Tongue (tissue), 2 donors: ENCODE data around the gene SLC27A5. TPM values are rescaled to one million over a fixed set of nuclear protein-coding genes. Genes with fewer than 3 reads are reported as not detected.
A peak's percentile ranks its signal among the peaks of the same experiment; 100 is the strongest.
"Not testable (repeated sequence)": the region's sequence is repeated elsewhere in the genome, so short reads cannot be mapped to it uniquely, and the experiment has no call there.

Experiments
- DNase-seq: peaks from one replicate; pipeline ENCODE4 v3.0.0-alpha.2; 2015
- total RNA-seq: library from RNA; depleted of rRNA; stranded (reverse); fragments of >200 nt; gene quantifications from one replicate; pipeline ENCODE4 v1.2.3, GENCODE V29; 2014

The SLC27A5 gene
- total RNA-seq, 1 donor from 2014 or later: 1.3 TPM

DNA sequence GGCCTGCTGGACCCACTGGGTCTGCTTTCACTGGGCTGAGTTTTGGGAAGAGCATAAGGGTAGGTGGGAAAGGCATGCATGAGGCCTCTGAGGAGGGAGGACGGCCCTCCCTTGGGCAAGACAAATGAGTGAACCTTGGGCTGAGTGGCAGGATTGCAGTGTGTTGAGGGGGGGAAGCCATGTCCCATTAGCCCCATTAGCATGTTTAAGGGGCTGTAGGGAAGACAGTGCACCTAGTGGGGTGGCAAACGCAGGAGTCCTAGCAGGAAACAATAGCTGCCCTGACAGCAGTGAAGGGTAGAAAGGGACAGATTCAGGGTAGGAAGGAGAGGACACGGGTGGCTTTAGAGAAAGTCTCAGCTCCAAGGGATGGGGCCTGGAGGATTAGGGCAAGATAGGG is 10.9 kb upstream of the SLC27A5 start:
- no peak for DNase-seq

DNA sequence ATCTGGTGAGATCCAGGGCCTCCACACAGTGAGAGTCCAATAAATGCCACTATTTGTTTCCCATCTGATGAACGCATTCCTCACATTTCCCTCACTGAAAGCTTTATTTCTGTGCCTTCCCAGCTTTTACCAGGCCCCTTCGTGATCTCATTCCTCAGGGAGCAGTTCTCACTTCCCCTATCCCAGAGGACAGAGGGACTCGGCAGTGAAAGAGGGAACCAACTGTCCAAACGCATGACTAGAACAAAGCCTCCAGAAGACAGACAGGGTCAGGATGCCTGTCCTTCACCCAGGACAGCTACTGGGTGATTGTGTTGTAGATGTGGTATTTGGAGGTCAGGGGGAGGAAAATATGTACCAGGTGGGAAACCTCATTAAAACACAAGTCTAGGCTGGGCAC is 9.9 kb upstream of the SLC27A5 start:
- DNase-seq: no peak

DNA sequence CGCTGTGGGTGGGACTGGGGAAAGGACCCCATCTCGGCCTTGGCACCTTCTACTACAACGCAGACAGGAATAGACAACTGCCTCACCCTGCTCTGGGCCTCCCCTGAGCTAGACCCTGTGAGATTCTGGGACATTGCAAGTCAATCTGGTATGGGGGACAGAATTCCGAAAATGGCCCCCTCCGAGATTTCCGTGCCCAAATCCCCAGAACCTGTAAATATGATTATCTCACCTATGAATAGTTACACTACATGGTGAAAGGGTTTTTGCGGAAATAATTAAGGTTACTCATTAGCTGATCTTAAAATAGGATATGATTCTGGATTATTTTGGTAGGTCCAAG is 8.4 kb upstream of the SLC27A5 start:
- no peak for DNase-seq

DNA sequence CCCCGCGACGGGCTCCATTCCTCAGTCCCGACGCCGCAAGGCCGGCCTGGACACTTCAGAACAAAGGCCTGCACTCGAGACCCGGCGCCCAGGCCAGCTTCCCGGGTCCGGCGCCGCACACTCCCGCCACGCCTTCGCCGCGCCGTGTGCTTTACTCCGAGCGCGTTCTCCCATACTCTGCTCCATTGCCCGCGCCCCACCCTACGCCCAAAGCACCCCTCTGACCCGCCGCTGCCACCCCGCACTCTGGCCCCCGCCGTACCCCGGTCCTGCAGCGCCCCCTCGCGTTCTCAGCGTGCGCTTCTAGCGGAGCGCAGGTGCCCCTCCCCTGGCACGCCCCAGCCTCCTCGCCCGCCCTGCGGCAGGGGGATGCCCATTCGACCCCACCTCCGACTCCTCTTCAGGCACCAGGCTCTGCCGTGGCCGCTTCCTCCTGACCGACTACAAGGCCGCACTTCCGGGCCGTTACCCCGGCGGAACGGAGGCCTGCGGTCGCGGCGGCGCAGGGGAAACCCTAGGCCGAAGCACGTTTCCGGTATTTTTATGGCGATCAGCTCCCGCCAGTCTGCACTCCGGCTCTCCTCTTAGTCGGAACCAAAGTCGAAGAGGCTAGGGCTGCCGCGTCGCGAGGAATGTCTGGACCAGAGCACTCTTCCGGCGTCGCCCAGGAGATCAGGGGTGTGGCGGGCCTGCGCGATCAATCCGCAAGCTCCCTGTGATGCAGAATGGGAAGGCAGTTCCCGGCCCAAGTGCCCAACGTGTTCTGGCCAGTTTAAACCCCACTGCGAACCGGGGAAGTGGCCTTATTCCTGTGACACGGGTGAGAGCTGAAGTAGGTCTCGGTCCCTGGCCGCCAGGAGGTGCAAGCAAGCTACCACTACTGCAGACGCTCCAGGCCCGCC is 7.8 kb upstream of the SLC27A5 start, which contains the start of gene ZBTB45:
TSS of gene ZBTB45 (minus strand) at position 456 of the 902 bp plus-strand sequence. CDS start 2,137 bp downstream, outside the sequence.
- peak; percentile 97 for DNase-seq

DNA sequence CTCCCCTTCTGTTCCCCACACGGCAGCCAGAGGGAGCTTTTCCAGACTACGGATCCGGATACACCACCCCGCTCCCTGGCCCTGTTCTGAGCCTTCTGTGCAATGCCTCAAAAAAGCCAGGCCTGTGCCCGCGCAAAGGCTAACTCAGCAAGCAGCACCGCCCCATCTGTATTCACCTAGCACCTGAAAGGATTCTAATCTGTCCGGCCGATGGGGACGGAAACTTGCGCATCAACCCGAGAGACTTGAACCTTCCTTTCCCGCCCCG is 7.2 kb upstream of the SLC27A5 start:
- peak; percentile 87 for DNase-seq

DNA sequence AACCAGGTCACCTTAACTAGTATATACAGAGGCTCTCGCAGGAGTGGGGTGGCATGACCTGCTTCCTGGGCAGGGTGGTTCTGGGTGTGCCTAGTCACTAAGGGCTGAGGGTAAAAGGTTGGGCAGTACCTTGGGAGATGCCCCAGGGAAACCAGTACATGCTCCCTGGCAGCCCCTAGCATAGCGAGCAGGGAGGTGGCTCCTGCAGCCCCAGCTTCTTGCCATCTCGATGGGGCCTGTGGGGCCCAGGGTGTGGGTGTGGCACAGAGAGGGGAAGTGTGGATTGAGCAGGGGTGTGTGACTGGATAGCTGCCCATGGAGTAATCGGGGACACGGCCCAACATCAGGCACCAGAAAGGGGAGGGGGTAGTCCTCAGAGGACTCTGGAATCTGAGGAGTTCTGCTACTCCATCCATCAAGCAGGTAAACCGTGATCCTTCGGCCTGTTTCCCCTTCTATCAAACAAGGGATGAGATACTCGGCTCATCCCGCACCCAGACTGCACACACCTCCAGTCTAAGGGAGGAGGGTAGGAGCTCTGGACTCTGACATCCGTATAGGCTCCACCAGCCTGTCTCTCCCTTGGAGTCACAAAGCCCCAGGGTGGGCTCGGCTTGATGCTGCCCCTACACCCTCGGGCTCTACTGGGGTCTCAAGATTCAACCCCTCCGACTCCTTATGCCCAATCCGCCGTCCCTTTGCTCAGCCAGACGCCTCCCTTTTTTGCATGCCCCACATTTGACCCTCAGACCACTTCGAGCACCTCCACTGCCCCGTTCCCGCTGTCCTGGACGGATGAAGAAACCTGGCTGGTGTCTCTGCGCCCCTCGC is 6.7 kb upstream of the SLC27A5 start:
- DNase-seq: no peak

DNA sequence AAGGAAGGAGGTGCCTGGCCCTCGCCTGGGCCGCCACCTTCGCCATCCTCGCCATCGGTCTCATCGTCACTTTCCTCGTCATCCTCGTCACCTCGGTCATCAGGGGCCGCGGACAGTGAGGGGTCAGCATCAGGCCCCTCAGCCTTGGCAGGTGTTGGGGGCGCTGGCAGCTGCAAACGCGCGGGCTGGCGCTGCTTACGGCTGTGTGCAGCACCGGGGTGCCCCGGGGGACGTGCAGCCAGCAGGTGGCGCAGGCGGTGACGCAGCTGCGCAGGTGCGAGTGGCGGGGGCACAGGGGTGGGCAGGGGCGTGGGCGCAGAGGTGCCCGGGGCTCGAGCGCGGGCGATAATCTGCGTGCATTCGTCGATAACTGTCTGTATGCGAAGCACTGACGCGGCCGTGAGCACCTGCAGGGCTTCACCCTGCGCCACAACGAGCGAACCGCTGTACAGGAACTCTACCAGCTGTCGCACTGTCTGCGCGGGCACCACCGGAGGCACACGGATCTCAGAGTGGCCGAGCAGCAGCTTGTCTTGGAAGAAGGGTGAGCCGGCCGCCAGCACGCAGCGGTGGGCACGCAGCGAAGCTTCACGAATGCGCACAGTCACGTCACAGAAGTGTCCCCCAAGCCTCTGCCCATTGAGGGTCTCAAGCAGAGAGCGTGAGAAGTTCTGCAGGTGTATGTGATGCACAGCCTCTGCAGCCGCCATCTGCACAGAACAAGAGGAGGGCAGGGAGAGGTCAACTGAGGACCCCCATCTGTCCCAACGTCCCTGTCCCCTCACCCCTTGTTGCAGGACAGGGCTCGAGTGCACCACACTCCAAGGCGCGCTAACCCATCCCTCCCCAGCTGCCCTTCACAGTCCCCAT is 5.4 kb upstream of the SLC27A5 start:
- DNase-seq: no peak

DNA sequence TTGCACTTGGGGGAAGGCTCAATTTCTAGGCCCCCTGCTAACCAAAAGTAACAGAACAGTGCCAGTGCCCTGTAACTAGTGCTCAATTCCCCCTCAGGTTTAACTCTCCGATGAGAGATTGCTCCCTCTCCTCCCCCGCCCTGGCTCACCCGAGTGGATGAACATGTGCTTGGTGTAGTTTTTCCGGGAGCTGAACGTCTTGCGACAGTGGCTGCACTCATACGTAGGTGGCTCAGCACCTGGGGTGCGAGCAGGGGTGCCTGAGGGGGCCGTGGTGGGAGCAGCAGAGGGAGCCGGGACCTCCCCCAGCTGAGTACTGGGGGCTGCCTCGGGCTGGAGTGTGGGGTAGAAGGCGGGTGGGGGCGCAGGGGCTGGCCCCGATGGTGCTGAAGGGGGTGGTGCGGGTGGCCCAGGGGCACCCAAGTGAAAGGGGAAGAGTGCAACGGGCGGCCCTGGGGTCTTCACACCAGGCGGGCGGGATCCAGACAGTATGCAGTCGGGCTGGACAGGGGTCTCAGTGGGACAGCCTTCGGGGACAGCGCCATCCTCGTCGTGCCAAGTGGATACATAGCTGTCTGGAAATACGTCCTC is 4.5 kb upstream of the SLC27A5 start:
- DNase-seq: no peak

DNA sequence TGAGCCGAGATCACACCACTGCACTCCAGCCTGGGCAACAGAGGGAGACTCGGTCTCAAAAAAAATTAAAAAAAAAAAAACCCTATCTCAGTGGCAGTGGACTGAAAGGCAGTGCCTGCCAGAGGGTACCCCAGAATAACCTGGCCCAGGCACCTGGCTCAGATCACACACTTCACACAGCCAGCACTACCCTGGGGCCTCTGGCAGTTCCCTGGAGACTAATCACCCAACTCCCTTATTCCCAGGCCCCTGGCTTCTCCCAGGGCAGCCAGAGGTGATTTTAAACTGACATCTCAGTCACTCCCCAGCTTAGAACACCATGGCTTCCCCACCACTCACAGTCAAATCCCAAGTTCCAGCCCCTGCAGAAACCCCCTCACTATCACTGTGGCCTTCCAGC is 3.5 kb upstream of the SLC27A5 start:
- DNase-seq: no peak

DNA sequence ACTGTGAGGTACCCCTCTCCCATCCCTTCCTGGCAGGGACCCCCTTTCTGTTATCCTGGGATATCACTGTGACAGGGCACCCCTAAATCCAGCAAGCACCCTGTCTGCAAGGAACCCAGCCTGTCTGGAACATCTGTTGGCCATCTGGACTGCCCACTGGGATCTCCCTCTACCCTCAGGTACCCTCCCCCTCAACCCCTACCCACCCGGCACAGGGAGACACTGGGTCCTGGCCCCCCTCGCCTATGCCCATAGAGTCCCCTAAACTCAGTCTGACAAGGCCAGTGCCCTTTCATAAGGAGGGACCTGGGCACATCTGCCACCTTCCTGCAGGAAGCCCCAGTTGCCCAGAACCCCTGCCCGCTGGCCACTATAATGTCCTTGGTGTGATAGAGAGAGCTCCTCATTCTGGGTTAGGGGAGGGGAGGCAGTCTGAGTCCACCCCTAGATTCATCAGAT is 2.8 kb upstream of the SLC27A5 start:
- no peak for DNase-seq

DNA sequence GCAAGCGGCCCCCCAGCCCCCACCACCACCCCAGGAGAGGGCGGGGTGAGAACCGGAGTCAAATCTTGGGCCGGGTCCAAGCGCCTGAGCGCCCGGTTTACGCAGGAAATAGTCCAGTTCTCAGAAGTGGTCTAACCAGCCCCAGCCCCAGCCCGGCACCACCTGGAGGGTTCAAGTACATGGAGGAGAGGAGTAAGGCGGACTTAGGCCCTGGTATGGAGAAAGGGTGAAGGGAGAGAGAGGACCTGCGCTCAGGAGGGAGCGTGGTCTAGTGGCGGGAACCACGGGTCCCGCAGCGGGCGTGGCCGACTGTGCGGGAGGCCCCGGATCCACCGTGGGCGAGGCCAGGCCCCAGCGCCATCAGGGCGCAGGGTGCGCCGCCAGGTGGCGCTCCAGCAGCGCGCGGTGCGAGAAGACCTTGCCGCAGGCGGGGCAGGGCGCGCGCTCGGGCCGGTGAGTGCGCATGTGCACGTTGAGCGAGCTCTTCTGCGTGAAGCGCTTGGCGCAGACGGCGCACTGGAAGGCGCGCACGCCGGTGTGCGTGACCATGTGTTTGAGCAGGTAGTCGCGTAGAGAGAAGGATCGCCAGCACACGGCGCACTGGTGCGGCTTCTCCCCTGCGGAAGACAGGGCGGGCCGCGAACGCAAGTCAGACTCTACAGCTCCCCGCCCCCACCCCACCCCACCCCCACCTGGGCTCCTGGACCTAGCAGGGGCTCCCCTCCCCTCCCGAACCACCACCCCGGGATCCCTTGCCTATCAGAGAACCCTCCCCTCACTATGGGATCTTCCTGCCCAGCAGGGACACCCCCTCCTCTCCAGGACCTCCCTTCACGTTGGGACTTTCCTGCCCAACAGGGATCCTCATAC is 2.1 kb upstream of the SLC27A5 start:
- peak; percentile 95 for DNase-seq

DNA sequence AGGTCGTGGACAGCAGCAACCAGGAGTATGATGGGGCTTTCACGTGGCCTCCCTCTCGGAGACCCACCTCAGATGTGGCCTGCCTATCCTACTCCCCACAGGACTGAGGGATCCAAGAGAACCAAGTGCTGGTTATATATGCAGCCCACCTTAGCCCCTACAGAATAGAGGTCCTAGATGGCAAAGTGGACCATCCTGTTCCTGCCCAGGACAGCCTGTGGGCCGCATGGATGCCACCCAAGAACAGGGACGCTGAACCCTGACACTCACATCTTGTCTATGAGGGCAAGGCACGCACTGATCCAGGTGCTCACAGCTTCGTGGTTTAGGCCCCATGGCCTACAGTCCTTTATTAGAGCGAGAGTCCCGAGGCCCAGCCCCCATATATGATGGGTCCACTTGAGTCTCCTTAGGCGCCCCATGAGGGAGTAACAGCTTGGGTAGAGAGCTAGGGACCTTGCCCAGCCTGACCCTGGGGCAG is 1.5 kb upstream of the SLC27A5 start:
- DNase-seq: no peak

DNA sequence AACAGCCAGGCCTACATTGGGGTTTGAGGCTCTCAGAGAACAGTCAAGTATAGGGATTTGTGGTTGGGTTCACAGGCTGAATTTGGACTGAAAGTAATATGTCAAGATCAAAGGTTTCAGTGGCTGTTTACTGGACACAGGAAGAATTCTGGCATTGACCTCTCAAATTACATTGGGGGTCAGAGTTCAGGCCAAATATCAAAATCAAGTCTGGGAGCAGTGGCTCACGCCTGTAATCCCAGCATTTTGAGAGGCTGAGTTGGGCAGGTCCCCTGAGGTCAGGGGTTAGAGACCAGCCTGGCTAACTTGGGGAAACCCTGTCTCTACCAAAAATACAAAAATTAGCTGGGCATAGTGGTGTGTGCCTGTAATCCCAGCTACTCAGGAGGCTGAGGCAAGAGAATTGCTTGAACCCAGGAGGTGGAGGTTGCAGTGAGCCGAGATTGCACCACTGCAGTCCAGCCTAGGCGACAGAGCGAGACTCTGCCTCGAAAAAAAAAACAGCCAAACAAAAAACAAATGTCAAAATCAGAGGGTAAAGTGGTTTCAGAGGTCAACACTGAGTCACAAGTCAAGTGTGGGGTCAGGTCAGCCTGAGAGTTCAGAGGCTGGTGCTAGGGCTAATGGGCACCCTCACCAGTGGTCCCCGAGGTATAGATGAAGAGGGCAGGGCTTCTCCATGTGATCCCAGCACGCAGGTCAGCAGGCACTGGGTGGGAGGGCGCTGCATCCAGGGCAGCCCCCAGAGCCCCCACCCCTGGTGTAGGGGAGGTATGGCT is 1.5 kb downstream of the SLC27A5 start:
- no peak for DNase-seq

DNA sequence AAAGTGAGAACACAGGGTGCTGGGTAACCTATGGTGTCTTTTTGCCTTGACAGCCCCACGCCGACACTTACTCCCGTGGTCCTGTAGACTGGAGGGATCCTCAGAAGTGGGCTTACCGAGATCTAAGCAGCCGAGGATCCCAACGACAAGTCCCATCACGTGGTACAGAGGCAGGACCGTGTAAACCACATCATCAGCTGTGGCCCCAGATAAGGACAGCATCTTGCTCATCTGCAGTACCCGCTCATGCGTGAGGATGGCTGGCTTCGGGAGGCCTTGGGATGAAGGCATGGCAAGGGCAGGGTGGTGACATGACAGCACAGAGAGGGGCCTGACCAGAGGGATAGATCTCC is 2.1 kb downstream of the SLC27A5 start:
- DNase-seq: no peak

DNA sequence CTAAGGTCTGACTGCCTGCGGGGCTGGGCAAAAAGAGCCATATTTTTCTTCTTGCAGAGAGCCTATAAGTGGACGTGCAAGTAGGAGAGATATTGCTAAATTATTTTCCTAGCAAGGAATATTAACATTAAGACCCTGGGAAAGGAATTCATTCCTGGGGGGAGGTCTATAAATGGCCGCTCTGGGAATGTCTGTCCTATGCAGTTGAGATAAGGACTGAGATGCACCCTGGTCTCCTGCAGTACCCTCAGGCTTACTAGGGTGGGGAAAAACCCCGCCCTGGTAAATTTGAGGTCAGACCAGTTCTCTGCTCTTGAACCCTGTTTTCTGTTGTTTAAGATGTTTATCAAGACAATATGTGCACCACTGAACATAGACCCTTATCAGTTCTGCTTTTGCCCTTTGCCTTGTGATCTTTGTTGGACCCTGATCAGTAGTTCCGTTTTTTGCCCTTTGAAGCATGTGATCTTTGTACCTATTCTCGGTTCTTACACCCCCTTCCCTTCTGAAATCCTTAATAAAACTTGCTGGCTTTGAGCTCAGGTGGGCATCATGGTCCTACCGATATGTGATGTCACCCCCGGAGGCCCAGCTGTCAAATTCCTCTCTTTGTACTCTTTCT is 4.1 kb downstream of the SLC27A5 start:
- not testable (repeated sequence) for DNase-seq

DNA sequence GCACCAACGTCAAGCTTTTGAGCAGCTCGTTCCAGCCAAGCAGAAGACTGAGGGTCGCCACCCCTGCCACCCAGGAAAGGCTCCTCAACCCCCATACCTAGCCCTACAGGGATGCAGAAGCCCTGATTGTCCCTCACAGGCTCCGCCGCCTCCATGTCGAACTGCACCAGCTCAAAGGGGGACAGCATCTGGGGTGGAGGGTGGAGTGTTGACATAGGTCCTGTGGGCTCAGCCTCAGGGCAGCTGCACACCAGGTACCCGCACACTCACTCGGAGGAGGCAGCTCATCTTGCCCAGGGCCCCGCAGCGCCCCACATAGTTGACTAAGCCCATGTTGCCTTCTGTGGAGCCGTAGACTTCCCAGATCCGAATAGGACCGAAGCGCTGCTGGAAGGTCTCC is 11.6 kb downstream of the SLC27A5 start:
- DNase-seq: no peak

DNA sequence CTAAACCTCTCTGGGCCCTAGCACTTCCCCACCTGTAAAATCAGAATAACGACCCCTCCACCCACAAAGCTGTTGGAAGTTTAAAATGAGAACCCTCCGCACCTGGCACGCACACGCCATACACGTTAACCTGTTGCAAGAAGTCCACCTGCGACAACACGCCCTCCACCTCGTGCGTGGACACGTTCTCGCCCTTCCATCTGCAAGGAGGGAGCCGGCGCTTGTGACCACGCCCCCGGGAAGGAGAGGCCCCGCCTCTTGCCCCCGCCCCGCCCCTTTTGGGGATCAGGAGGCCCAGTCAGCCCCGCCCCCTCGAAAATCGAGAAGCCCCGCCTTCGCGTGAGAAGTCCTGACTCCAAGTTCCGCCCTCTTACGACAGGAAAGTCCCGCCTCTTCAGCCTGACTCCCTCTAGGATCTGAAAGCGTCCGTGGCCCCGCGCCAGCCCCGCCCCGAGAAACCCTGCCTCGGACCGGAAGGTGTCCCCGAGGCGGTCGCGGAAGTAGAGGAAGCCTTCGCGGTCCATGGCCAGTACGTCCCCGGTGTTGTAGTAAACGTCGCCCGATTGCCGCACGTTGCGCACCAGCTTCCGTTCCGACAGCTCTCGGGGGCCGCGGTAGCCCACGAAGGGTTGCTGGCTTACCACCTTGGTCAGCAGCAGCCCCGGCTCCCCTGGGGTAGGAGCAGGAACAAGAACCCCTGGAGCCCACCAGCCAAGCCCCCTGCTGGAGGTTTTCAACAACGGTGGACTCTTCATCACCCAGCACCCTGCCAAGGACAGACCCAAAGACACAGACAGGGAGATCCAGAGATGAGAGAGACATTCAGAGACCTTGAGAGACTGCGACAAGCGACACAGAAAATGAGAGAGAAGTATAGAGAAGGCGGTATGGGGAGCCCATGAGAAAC is 12.5 kb downstream of the SLC27A5 start:
- DNase-seq: peak; percentile 99

DNA sequence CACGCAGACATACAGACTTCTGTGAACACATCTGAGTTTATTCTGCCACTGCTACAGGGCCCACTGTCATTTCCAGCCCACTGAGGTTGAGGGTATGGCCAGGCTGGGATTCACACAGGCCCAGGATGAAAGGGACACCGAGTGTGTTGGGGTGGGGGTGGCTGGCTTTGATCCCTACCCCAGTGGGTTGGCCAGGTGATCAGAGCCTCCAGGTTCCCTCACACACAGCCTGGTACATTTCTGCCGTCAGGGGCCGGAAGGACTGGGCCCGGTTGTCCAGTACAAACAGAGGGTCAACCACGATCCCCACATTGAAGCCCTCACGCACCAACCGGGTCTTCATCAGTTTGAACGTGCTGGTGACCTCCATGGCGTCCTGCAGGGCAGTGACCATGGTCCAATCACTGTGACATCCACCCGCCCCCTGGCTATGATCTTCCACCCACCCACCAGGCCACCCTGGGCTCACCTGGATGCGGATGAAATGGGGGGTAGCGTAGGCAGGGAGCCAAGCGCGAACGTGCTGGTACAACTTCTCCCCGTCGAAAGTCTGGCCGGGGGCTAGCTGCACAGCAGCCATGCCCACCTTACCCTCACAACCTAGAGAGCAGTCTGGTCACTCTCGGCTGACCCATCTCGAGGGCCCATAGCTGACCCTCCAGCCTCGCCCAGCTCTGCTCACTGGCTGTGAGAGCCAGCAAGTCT is 13.3 kb downstream of the SLC27A5 start:
- DNase-seq: no peak
